GM12878 (cell line): ENCODE results near the gene MINPP1. TPM values are rescaled to one million over a fixed set of nuclear protein-coding genes. Genes with fewer than 3 reads are reported as not detected.

ENCODE experiments used
- ATAC-seq: fragments of 200-7000 bp; cut with Tn5 transposase; 3 replicates; pipeline ENCODE4 v1.9.1; 2020; ENCODE audit warnings: mild to moderate bottlenecking, moderate library complexity
- BruUV-seq: library from RNA; stranded (reverse); fragments of 400-500 nt; replicated peaks from 2 replicates; lab custom pipeline; 2021; lab: Mats Ljungman, UMichigan
- CTCF ChIA-PET: fragments of 300-600 bp; sonication (Branson Sonifier 250); formaldehyde crosslinking; extraction: SDS; loops from one replicate; lab custom pipeline; 2021; ENCODE audit warnings: inconsistent platforms; lab: Yijun Ruan, JAX
- POLR2A ChIA-PET: fragments of 350-600 bp; formaldehyde crosslinking; extraction: SDS; loops from one replicate; lab custom pipeline; 2021; ENCODE audit warnings: inconsistent platforms; lab: Charles Lee
- RAD21 ChIA-PET: fragments of 300-600 bp; sonication (Branson Sonifier 250); formaldehyde crosslinking; loops from one replicate; lab custom pipeline; 2023; ENCODE audit warnings: antibody characterized with exemption; ENCODE audit not compliant: unreplicated experiment; lab: Charles Lee
- SMC1A ChIA-PET: fragments of 300-600 bp; sonication (Branson Sonifier 250); formaldehyde crosslinking; loops from one replicate; lab custom pipeline; 2023; ENCODE audit not compliant: unreplicated experiment, uncharacterized antibody; lab: Charles Lee
- DNase-seq: peaks from one replicate; pipeline ENCODE4 v3.0.0-alpha.2; 2011; ENCODE audit warnings: low read depth, low spot score
- FAIRE-seq: peaks from 3 replicates; lab custom pipeline; 2011; peaks lifted over from hg19 to GRCh38; lab: Jason Lieb, UNC
- H2AFZ ChIP-seq: 2 replicates; pipeline ENCODE4 v1.6.0; 2011; ENCODE audit warnings: low read depth, low read length, control low read depth; ENCODE audit not compliant: control insufficient read depth
- H3K27ac ChIP-seq: 2 replicates; pipeline ENCODE4 v1.5.1; 2011; ENCODE audit warnings: control low read depth; ENCODE audit not compliant: control insufficient read depth, insufficient read depth
- H3K27me3 ChIP-seq, 2 experiments: replicated peaks in 1 of 2; 2 replicates each; pipeline versions ENCODE4 v1.6.0 to v1.6.1; 2011; ENCODE audit warnings: low read length in 1 of 2; ENCODE audit not compliant: control insufficient read depth in 2 of 2, insufficient read depth in 2 of 2
- H3K36me3 ChIP-seq, 2 experiments: 2 replicates each; pipeline ENCODE4 v1.5.1; 2011; ENCODE audit warnings: low read length in 1 of 2; ENCODE audit not compliant: control insufficient read depth in 2 of 2, insufficient read depth in 2 of 2
- H3K4me1 ChIP-seq: 2 replicates; pipeline ENCODE4 v1.6.1; 2011; ENCODE audit warnings: mild to moderate bottlenecking, low read length, moderate library complexity, mixed read lengths; ENCODE audit not compliant: control insufficient read depth, insufficient read depth
- H3K4me2 ChIP-seq: 2 replicates; pipeline ENCODE4 v1.6.0; 2011; ENCODE audit warnings: control low read depth; ENCODE audit not compliant: control insufficient read depth, insufficient read depth
- H3K4me3 ChIP-seq: fragments of 200-600 bp; sonication (generic); 2 replicates; pipeline ENCODE4 v1.5.1; 2016
- H3K79me2 ChIP-seq: 2 replicates; pipeline ENCODE4 v1.6.0; 2011; ENCODE audit warnings: low read length; ENCODE audit not compliant: control insufficient read depth, insufficient read depth
- H3K9ac ChIP-seq: 2 replicates; pipeline ENCODE4 v1.8.0; 2011; ENCODE audit warnings: low read length, control low read depth, mixed read lengths; ENCODE audit not compliant: control insufficient read depth, insufficient read depth
- H3K9me3 ChIP-seq: replicated peaks from 3 replicates; pipeline ENCODE4 v1.5.1; 2011; ENCODE audit warnings: mild to moderate bottlenecking, low read length; ENCODE audit not compliant: control insufficient read depth, insufficient read depth
- H4K20me1 ChIP-seq: 2 replicates; pipeline ENCODE4 v1.6.0; 2011; ENCODE audit not compliant: control insufficient read depth, insufficient read depth
- BACH1 ChIP-seq: fragments of 450-650 bp; IDR thresholded peaks from 2 replicates; pipeline ENCODE4 v1.6.1; 2017; ENCODE audit warnings: mild to moderate bottlenecking, borderline replicate concordance
- CHD1 ChIP-seq: IDR thresholded peaks from 2 replicates; pipeline ENCODE4 v1.6.1; 2012; ENCODE audit warnings: low read depth, low read length, improper control_type of control experiment
- CREB1 ChIP-seq: IDR thresholded peaks from 2 replicates; pipeline ENCODE4 v1.6.1; 2012; ENCODE audit warnings: low read depth, mild to moderate bottlenecking, inconsistent platforms
- MLLT1 ChIP-seq: fragments of 450-650 bp; IDR thresholded peaks from 2 replicates; pipeline ENCODE4 v1.6.1; 2016; ENCODE audit warnings: mild to moderate bottlenecking
- NKRF ChIP-seq: fragments of 450-650 bp; conservative IDR thresholded peaks from 2 replicates; pipeline ENCODE4 v1.6.1; 2017; ENCODE audit warnings: mild to moderate bottlenecking, moderate library complexity
- SP1 ChIP-seq: IDR thresholded peaks from one replicate; pipeline ENCODE4 v1.6.1; 2011; ENCODE audit warnings: low read depth, low read length
- SPI1 ChIP-seq: IDR thresholded peaks from 2 replicates; pipeline ENCODE4 v1.6.1; 2011; ENCODE audit warnings: low read depth, mild to moderate bottlenecking, low read length, moderate library complexity, borderline replicate concordance; ENCODE audit not compliant: insufficient read depth
- SREBF1 ChIP-seq: IDR thresholded peaks from 2 replicates; pipeline ENCODE4 v1.6.1; 2012; ENCODE audit warnings: mild to moderate bottlenecking, low read length
- SRF ChIP-seq, 2 experiments: IDR thresholded peaks; 2 replicates each; pipeline ENCODE4 v1.6.1; 2011; ENCODE audit warnings: low read depth in 2 of 2, low read length in 2 of 2, mild to moderate bottlenecking in 1 of 2, moderate library complexity in 1 of 2
- TCF12 ChIP-seq: IDR thresholded peaks from 2 replicates; pipeline ENCODE4 v1.6.1; 2011; ENCODE audit warnings: low read depth, mild to moderate bottlenecking, low read length
- TCF7 ChIP-seq: IDR thresholded peaks from 2 replicates; pipeline ENCODE4 v1.6.1; 2014; ENCODE audit warnings: antibody characterized with exemption, borderline replicate concordance
- YBX1 ChIP-seq: fragments of 450-650 bp; IDR thresholded peaks from 2 replicates; pipeline ENCODE4 v1.6.1; 2016; ENCODE audit warnings: antibody characterized with exemption
- ZNF384 ChIP-seq: IDR thresholded peaks from 2 replicates; pipeline ENCODE4 v1.6.1; 2012; ENCODE audit warnings: low read depth, mild to moderate bottlenecking, low read length, improper control_type of control experiment, borderline replicate concordance
- WGBS: methylation state at CpG from one replicate; pipeline ENCODE4 v1.1.6; 2016; ENCODE audit warnings: low lambda C conversion rate; ENCODE audit not compliant: insufficient replicate concordance, insufficient coverage; ENCODE audit errors: missing lambda C conversion rate; 5-methylcytosine and 5-hydroxymethylcytosine counted together
- in situ Hi-C: fragments of 300-500 bp; cut with MboI; formaldehyde crosslinking; loops from 9 replicates; pipeline ENCODE4 v1.14.3; 2018; ENCODE audit warnings: mixed read lengths
- intact Hi-C: fragments of 100-400 bp; cut with micrococcal nuclease; formaldehyde crosslinking; loops from one replicate; pipeline ENCODE4 v1.14.2; 2022; ENCODE audit not compliant: unreplicated experiment
- polyA plus RNA-seq, 11 experiments: library from polyadenylated mRNA; depleted of rRNA in 4 of 11; unstranded in 6 of 11; stranded (reverse) in 5 of 11; fragments of >200 nt; fragmentation: Nextera tagmentation in 4 of 11; fragmentation: Illumina TruSeq in 1 of 11; extraction: Ambion mirVana in 4 of 11; extraction: Trizol in 1 of 11; gene quantifications; 1 replicate in 1 of 11; 2 replicates in 10 of 11; pipeline versions ENCODE4 v1.2.1 to v1.2.3, GENCODE V29; 2011 to 2016; ENCODE audit warnings: inconsistent platforms in 2 of 11, missing spikeins in 2 of 11, low read depth in 1 of 11
- total RNA-seq, 4 experiments: library from RNA; depleted of rRNA in 3 of 4; stranded (reverse); fragments of >200 nt in 3 of 4; fragmentation: Illumina TruSeq in 1 of 4; extraction: Trizol in 1 of 4; gene quantifications; 2 replicates each; pipeline versions ENCODE4 v1.2.1 to v1.2.3, GENCODE V29; 2013 to 2021
- TF ChIP-seq, protein P1 (sequence below): fragments of 450-650 bp; IDR thresholded peaks from 2 replicates; pipeline ENCODE4 v1.6.1; 2017; ENCODE audit warnings: mild to moderate bottlenecking, moderate library complexity
- TF ChIP-seq, protein P2 (sequence below): fragments of 450-650 bp; IDR thresholded peaks from 2 replicates; pipeline ENCODE4 v1.6.1; 2018; ENCODE audit warnings: mild to moderate bottlenecking, low read depth, moderate library complexity; ENCODE audit not compliant: partially characterized antibody

The MINPP1 gene
- total and polyA plus RNA-seq, 10 of the 15 experiments (the other 5 are each of a cell fraction or from before 2014, with no cell fraction given), result 3.9 to 29.2 (median 10.7) TPM

DNA sequence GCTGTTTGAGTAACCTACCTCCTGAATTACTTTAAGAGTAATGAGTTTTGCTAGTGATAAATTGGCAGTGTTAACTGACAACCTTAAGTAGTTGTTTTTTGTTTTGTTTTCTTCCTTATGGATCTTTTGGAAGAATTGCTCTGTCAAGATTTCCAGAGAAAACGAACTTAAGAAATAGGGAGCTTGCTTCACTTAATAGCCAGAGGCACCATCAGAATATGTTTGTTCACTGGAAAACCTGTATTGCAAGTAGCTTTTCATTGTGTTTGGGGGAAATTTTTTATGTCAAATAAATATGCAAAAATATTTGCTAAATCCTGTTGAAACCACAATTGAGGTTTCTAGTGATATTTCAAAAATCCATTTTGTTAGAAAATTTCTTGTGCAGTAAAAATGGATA lies 89.5 kb downstream of the MINPP1 start:
- H3K27me3 ChIP-seq, result no peaks in the 10 kb centered on the region
- H4K20me1 ChIP-seq, result no peaks in the 10 kb centered on the region
- WGBS, result 4% methylated on average over 1 of the region's 1 CpG
- H3K27ac ChIP-seq, result no peak overlapping the region
- no peak overlapping the region for H3K9ac ChIP-seq
- no TSS peak for BruUV-seq
- no peaks in the 10 kb centered on the region; the same call in 2 of the 3 replicates for H3K9me3 ChIP-seq
- ChIA-PET RAD21 (no interaction called here), CTCF (no interaction called here), SMC1A (interaction anchor here (0.8 kb wide), 1 partner anchor 8 kb away, joined by 3 read pairs; no protein-coding TSS in a partner anchor), POLR2A (no interaction called here)
- no peaks in the 10 kb centered on the region for H3K79me2 ChIP-seq
- FAIRE-seq (no peak), ATAC-seq (no peak), DNase-seq (no peak)
- H3K4me1 ChIP-seq, result peaks cover 5% of the 10 kb centered on the region
- H3K4me3 ChIP-seq, result no peak overlapping the region
- intact Hi-C loops (no loop called here), in situ Hi-C loops (no loop called here)
- no peaks in the 10 kb centered on the region for H3K36me3 ChIP-seq
- no peak overlapping the region for H2AFZ ChIP-seq
- no peak overlapping the region for H3K4me2 ChIP-seq
- TF ChIP-seq CHD1, result no peak
- TF ChIP-seq CREB1, result no peak
- TF ChIP-seq BACH1, result no peak
- TF ChIP-seq YBX1, result no peak
- no peak for TF ChIP-seq SREBF1
- TF ChIP-seq TCF7, result no peak
- TF ChIP-seq, protein P1, sequence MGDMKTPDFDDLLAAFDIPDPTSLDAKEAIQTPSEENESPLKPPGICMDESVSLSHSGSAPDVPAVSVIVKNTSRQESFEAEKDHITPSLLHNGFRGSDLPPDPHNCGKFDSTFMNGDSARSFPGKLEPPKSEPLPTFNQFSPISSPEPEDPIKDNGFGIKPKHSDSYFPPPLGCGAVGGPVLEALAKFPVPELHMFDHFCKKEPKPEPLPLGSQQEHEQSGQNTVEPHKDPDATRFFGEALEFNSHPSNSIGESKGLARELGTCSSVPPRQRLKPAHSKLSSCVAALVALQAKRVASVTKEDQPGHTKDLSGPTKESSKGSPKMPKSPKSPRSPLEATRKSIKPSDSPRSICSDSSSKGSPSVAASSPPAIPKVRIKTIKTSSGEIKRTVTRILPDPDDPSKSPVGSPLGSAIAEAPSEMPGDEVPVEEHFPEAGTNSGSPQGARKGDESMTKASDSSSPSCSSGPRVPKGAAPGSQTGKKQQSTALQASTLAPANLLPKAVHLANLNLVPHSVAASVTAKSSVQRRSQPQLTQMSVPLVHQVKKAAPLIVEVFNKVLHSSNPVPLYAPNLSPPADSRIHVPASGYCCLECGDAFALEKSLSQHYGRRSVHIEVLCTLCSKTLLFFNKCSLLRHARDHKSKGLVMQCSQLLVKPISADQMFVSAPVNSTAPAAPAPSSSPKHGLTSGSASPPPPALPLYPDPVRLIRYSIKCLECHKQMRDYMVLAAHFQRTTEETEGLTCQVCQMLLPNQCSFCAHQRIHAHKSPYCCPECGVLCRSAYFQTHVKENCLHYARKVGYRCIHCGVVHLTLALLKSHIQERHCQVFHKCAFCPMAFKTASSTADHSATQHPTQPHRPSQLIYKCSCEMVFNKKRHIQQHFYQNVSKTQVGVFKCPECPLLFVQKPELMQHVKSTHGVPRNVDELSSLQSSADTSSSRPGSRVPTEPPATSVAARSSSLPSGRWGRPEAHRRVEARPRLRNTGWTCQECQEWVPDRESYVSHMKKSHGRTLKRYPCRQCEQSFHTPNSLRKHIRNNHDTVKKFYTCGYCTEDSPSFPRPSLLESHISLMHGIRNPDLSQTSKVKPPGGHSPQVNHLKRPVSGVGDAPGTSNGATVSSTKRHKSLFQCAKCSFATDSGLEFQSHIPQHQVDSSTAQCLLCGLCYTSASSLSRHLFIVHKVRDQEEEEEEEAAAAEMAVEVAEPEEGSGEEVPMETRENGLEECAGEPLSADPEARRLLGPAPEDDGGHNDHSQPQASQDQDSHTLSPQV, result no peak
- TF ChIP-seq SP1, result no peak
- no peak for TF ChIP-seq ZNF384
- TF ChIP-seq SPI1, result no peak
- no peak for TF ChIP-seq NKRF
- TF ChIP-seq, protein P2, sequence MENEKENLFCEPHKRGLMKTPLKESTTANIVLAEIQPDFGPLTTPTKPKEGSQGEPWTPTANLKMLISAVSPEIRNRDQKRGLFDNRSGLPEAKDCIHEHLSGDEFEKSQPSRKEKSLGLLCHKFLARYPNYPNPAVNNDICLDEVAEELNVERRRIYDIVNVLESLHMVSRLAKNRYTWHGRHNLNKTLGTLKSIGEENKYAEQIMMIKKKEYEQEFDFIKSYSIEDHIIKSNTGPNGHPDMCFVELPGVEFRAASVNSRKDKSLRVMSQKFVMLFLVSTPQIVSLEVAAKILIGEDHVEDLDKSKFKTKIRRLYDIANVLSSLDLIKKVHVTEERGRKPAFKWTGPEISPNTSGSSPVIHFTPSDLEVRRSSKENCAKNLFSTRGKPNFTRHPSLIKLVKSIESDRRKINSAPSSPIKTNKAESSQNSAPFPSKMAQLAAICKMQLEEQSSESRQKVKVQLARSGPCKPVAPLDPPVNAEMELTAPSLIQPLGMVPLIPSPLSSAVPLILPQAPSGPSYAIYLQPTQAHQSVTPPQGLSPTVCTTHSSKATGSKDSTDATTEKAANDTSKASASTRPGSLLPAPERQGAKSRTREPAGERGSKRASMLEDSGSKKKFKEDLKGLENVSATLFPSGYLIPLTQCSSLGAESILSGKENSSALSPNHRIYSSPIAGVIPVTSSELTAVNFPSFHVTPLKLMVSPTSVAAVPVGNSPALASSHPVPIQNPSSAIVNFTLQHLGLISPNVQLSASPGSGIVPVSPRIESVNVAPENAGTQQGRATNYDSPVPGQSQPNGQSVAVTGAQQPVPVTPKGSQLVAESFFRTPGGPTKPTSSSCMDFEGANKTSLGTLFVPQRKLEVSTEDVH, result no peak
- no peak for TF ChIP-seq MLLT1
- TF ChIP-seq TCF12, result no peak
- TF ChIP-seq SRF (IDR thresholded peaks at IDR 0.05; ENCODE audit: low read depth in 2 of 2, low read length in 2 of 2), result no peak
